22Rv1 (cell line): ENCODE data around the gene GPR17.

Experiments
- H3K27ac ChIP-seq: fragments of 450-650 bp; 2 replicates; pipeline ENCODE4 v1.5.1; 2017
- CTCF ChIP-seq: fragments of 450-650 bp; IDR thresholded peaks from 2 replicates; pipeline ENCODE4 v1.5.1; 2017; ENCODE audit warnings: mild to moderate bottlenecking
- ZFX ChIP-seq: fragments of 450-650 bp; IDR thresholded peaks from 2 replicates; pipeline ENCODE4 v1.6.1; 2017; ENCODE audit warnings: antibody characterized with exemption, borderline replicate concordance

Gene GPR17

GRCh38 chr2:127679680-127680361 lies 33.9 kb downstream of the GPR17 start:
- no peak overlapping the region for H3K27ac ChIP-seq
- no peak for TF ChIP-seq ZFX
- no peak for TF ChIP-seq CTCF

GRCh38 chr2:127680706-127681287 lies 34.8 kb downstream of the GPR17 start:
- TF ChIP-seq ZFX (no peak), CTCF (no peak)
- H3K27ac ChIP-seq = no peak overlapping the region

GRCh38 chr2:127681288-127681804 lies 35.4 kb downstream of the GPR17 start:
- no peak for TF ChIP-seq CTCF
- TF ChIP-seq ZFX = no peak
- no peak overlapping the region for H3K27ac ChIP-seq

GRCh38 chr2:127681976-127682857 lies 36.3 kb downstream of the GPR17 start:
- TF ChIP-seq ZFX (no peak), CTCF (no peak)
- no peak overlapping the region for H3K27ac ChIP-seq

GRCh38 chr2:127683056-127683455 lies 37.1 kb downstream of the GPR17 start:
- TF ChIP-seq ZFX (no peak), CTCF (no peak)
- no peak overlapping the region for H3K27ac ChIP-seq

- H3K27ac ChIP-seq = no peak overlapping the region
- TF ChIP-seq CTCF (no peak), ZFX (no peak)
Measured at GRCh38 chr2:127683757-127684156, 37.8 kb downstream of the GPR17 start.
